ENCODE data around the gene REEP5.
A peak's percentile ranks its signal among the peaks of the same experiment; 100 is the strongest.
"Not testable (repeated sequence)": the region's sequence is repeated elsewhere in the genome, so short reads cannot be mapped to it uniquely, and the experiment has no call there.

Gene REEP5

DNA sequence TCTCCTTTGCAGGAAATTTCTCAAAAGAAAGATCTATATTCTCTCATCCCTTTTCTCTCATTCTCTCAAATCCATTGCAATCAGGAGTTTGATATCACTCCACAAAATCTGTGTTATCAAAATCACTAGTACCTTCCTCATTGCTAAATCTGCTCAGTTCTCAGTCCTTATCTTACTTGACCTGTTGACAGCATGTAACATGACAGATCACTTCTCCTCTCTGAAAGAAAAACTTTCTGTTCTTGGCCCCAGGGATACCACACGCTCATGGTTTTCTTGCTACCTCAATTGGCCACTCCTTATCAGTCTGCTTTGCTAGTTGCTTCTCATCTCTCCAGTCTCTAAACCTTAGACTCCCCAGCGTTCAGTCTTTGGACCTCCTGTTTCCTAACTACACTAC lies 38.8 kb downstream of the REEP5 start:
- DNase-seq = no peak

- no peak for DNase-seq
These were observed 41.6 kb downstream of the REEP5 start for GRCh38 chr5:112880219-112880964.

DNA sequence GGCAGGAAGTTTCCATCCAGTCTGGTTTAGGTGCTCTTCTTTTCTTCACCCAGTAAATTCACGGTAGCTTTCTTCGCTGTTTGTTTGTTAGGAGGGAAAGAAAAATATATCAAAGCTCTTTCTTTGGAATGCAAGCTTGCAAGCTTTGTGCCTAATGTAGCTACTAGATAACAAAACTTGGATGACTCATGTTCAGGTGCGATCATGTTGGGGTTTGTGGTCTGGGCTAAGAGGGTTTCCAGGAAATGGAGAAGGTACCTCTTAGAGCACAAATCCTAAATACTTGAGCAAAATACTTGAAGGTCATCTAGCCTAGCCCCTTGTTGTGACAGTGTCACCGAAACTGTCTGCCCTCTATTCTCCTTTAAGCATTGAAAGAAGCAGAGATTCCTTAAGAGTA lies 43.3 kb downstream of the REEP5 start:
- DNase-seq = peak; percentile 69

DNA sequence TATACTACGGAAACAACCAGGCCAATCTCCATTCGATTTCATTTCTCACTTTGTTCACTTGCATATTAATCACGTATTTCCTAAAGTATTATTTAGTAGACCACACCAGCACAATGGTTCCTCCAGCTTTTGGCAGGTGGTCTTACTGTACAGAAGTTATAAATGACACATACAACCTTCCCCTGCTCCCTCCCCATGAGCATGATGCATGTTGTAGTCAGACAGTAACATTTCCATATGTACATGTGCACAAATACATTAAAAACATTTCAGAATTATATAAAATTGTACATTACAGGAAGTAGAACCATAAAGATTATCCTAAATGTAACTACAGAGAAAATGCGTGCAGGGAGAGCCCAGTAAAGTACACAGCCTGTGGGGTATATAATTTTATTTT lies 43.9 kb downstream of the REEP5 start:
- DNase-seq = no peak

DNA sequence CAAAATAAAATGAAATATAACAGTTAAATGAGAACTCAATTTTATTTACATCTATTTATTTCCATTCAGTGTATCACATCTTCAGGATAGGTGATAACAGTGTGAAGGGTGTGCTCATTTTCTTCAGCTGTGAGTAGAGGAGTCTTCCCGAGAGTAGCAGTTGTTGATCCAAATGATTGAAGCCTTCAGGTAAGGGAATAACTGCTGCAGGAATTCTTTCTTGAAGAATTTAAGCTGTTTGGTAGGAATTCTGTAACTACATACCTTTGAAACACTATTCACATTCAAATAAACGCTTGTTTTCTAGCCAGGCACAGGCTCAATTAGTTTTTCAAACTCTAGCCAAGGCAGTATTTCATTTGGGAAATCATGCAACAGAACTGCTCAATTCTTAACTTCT lies 45.7 kb downstream of the REEP5 start:
- no peak for DNase-seq

DNA sequence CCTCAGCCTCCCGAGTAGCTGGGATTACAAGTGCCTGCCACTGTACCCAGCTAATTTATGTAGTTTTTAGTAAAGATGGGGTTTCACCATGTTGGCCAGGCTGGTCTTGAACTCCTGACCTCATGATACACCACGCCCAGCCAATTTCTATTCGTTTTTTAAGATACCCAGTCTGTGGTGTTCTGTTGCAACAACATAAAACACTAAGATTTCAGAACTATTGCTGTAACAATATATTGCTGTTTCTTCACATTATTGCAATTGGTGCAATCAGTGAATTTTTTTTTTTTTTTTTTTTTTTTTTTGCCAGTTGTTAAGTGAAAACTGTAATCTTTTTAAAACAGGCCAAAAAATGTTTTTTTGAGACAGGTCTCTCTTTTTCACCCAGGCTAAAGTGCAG lies 51.1 kb downstream of the REEP5 start:
- DNase-seq = no peak

- DNase-seq = peak; percentile 27
These were observed 52.1 kb downstream of the REEP5 start for GRCh38 chr5:112869948-112870347.

DNA sequence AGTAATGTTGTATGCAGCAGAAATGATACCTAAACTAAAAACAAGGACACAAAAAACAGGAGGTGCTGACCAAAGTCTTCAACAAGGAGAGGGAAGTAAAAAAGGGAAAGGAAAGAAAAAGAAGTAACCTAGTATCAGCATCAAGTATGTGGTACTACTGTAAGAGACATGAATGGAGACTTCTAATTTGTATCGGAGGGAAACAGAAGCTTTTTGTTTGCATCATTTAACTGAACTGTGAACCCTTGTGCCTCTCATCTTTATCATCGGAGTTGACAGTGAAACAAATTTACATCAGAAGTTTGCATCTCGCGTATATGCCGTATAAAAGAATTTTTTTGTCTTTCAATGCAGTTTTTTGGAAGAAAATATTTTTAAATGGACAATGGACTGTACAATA lies 54.6 kb downstream of the REEP5 start:
- no peak for DNase-seq

DNA sequence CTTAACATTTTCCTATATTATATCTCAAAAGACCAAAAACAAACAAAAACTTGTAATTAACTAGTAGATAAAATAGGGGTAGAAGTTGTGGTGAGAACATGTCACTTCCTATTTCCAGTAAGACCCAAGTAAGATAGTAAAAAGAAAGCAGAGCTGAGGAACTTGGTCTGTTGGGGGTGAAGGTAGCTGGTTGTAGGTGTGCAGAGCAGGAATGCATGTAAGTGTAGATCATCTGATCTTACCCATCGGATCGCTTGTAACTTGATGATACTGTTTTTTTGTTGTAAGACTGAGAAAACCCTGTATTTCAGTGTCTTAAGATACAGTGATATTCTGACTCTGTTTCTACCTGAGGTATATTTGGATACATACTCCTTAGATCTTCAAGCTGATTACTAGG lies 55.3 kb downstream of the REEP5 start:
- no peak for DNase-seq

DNA sequence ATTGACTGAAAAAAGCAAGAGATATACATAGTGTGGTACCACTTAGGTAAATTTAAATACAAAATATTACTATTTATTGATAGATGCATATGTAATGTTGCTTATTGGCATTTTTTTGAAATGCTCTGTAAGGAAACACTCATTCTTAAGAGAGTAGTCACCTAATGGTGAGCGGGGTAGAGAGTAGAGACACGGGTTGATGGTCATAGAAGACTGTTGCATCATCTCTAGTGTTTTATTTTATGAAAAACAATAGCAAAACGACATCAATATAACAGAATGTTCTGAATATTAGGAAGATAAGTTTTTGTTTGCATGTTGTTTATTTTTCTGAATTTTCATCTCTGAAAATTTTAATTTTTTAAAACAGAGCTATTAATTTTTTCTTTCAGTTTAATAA lies 56.9 kb downstream of the REEP5 start:
- no peak for DNase-seq

GRCh38 chr5:112863549-112863948 lies 58.5 kb downstream of the REEP5 start:
- no peak for DNase-seq

DNA sequence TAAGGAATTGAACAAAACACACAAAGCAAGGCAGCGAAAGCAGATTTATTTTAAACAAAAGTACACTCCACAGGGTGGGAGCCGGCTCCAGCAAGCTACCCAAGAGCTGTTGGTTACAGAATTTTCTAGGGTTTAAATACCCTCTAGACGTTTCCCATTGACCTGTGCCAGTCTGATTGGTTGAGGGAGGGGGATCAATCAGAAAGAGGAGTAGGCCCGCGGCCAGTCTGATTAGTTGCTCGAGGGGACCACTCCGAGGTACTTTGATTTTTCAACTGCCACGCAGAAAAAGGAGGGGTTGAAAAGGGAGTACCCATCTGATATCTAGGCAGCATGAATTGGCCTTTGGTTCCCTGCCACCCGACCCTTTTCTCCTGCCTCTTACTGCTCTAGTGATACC lies 59.9 kb downstream of the REEP5 start:
- DNase-seq = no peak

- no peak for DNase-seq
These were observed 60.4 kb downstream of the REEP5 start for GRCh38 chr5:112861638-112861985.

DNA sequence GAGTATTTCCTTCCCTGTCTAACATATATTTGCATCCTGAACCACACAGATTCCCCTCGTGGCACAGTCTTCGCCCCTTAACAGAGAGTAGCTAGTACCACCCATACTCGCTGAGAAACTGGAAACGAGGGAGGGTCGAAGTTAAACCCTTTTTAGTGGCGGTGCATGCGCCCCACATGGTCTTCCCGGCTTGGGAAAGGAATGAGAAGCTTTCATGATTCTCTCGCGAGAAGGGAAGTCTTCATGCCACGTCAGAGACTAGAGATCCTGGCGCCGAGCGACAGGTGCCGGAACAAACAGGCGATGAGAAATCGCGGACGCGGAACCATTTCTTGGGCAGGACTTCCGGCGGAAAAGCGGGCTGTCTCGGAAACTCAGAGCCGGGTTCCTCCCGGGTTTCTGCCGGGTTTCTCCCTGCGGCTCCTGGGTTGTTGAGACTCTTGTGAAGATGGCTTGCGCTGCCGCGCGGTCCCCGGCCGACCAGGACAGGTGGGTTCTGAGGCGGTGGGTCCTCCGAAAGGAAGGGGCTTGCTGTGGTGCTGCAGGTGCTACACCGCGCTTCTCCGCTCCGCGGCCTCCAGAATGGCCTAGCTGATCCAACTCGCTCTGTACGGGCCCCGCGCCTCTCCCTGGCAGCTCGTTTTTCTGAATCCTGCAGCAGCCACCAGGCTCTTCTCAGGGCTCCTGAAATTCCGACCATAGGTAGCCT lies 60.9 kb downstream of the REEP5 start, which contains the start of gene SRP19:
TSS of gene SRP19 (plus strand) at position 359 of the 709 bp plus-strand sequence. CDS start at position 449, 90 bp downstream.
- peak; percentile 94 for DNase-seq

GRCh38 chr5:112860571-112860928 lies 61.5 kb downstream of the REEP5 start:
- DNase-seq = not testable (repeated sequence)

DNA sequence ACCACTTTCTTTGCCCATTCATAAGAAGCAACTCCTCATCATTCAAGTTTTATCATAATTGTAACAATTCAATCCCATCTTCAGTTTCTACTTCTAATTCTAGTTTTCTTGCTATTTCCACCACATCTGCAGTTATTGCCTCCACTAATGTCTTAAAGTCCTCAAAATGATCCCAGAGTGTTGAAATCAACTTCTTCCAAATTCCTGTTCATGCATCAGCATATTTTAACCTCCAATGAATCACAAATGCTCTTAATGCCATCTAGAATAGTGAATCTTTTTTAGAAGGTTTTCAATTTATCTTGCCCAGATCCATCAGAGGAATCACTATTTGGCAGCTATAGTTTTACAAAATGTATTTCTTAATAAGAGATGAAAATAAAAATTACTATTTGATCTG lies 64.2 kb downstream of the REEP5 start:
- DNase-seq = no peak

GRCh38 chr5:112854651-112855050 lies 67.4 kb downstream of the REEP5 start:
- no peak for DNase-seq

- no peak for DNase-seq
These were observed 72.1 kb downstream of the REEP5 start for GRCh38 chr5:112849912-112850311.

DNA sequence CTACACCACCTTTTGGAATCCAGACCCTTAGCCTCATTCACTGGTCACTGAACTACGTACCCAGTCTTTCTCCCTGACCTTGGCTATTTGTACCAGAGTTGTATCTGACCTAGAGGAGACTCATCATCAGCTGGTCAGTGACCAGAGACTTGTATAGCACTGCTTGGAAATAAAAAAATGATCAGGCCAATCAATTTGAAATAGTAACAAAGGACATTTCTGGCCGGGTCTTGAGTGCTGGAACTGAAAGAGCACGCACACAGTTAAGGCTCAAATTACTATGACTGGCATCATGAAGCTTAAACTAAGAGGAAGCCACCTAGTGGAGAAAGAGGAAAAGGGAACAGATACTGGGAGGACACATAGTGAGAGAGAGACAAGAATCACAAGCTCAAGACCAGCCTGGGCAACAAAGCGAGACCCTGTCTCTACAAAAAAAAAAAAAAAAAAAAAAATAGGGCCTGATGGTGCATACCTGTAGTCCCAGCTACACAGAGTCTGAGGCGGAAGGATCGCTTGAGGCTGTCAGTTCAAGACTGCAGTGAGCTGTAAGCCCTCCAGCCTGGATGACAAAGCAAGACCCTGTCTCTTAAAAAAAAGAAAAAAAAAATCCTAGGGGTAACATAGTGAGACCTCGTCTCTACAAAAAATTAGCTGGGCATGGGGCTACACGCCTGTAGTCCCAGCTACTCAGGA lies 73.8 kb downstream of the REEP5 start:
- peak; percentile 68 for DNase-seq

DNA sequence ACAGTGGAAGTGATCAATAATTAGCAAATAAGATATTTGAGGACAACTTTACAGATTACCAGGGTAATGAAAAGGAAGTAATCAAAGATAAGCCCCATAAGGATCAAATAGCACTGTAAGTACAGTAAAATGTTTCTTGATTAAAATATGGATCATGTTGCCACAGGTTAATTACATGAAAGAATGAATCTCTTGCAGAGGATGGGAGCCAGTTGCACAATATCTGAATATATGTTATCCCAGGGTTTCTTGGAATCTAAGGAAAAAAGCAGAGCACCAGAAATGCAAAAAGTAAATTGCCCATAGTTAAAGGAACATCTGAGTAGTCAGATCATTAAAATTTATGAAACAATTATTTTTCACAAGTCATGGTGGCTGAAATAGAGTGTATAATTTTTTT lies 74.7 kb downstream of the REEP5 start:
- DNase-seq = no peak

DNA sequence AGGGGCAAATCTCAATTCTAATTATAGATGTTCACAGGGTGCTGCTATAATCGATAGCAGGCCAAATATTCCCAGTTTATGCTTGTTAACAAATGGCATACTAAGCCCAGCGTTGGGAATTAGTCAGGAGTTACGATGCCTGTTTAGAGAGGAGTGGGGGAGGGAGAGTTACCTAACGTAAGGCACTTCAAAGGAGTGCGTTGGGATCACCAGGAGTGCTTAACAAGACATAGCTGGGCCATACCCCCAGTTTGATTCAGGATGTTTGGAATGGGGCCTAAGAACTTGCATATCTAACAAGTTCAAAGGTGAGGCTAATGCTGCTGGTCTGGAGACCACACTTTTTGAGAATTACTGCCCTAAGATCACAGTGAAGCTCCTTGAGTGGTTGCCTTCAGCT lies 75.5 kb downstream of the REEP5 start:
- DNase-seq = no peak

- DNase-seq = no peak
These were observed 77.5 kb downstream of the REEP5 start for GRCh38 chr5:112844489-112844888.

DNA sequence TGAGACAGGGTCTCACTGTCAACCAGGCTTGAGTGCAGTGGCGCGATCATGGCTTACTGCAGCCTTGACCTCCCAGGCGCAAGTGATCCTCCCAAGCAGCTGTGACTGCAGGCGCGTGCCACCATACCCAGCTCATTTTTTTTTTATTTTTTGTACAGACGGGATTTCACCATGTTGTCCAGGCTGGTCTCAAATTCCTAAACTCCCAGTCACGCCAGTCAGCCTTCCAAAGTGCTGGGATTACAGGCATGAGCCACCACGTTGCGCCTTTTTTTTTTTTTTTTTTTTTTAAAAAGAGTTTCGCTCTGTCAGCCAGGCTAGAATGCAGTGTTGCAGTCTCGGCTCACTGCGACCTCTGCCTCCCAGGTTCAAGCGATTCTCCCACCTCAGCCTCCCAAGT lies 88.1 kb downstream of the REEP5 start:
- no peak for DNase-seq

GRCh38 chr5:112830378-112830777 lies 91.6 kb downstream of the REEP5 start:
- no peak for DNase-seq

Measured in CD4-positive, alpha-beta T cell treated with Interleukin-21 for 1 hour (primary cell).